ENCODE results near the gene TRAPPC8.

TRAPPC8 gene

DNA sequence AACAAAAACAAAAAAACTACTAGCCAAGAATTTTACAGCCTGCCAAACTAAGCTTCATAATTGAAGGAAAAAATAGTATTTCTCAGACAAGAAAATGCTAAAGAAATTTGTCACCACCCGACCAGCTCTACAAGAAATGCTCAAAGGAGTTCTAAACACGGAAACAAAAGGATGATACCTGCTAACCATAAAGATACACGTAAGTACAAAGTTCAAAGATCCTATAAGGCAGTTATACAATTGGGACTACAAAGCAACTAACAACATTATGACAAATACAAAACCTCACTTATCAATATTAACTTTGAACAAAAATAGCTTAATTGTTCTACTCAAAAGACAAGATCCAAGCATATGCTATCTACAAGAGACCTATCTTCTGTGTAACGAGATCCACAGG is 64.6 kb downstream of the TRAPPC8 start:
- no peak for DNase-seq (ENCODE audit: low read depth)
- TF ChIP-seq, protein P1, sequence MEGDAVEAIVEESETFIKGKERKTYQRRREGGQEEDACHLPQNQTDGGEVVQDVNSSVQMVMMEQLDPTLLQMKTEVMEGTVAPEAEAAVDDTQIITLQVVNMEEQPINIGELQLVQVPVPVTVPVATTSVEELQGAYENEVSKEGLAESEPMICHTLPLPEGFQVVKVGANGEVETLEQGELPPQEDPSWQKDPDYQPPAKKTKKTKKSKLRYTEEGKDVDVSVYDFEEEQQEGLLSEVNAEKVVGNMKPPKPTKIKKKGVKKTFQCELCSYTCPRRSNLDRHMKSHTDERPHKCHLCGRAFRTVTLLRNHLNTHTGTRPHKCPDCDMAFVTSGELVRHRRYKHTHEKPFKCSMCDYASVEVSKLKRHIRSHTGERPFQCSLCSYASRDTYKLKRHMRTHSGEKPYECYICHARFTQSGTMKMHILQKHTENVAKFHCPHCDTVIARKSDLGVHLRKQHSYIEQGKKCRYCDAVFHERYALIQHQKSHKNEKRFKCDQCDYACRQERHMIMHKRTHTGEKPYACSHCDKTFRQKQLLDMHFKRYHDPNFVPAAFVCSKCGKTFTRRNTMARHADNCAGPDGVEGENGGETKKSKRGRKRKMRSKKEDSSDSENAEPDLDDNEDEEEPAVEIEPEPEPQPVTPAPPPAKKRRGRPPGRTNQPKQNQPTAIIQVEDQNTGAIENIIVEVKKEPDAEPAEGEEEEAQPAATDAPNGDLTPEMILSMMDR (conservative IDR thresholded peaks at IDR 0.05; ENCODE audit: low read length): no peak

DNA sequence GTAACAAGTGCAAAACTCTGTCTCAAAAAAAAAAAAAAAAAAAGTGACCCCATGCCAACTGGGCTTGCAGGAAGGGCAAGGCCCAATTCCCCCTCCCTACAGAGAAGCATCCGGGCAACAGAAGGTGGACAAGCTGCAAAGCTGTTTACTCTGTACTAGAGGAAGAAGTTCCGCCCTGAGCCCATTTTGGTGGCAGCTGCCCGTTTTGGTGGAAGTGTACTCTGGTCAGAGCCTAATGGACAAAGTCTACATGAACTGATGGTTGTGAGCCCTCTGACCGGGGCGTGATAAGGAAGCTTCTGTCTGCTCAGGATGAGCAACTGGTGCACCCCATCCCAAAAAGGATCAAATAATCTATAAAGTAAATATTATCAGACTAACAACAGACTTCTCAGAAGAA is 65.0 kb downstream of the TRAPPC8 start:
- DNase-seq (ENCODE audit: low read depth): no peak
- no peak overlapping the region for H3K4me3 ChIP-seq (ENCODE audit: low read length)
- TF ChIP-seq, protein P1 (conservative IDR thresholded peaks at IDR 0.05; ENCODE audit: low read length): no peak

More for the DNA sequence above, 64.6 kb downstream of the TRAPPC8 start:
- no peak overlapping the region for H3K4me3 ChIP-seq (ENCODE audit: low read length)

DNA sequence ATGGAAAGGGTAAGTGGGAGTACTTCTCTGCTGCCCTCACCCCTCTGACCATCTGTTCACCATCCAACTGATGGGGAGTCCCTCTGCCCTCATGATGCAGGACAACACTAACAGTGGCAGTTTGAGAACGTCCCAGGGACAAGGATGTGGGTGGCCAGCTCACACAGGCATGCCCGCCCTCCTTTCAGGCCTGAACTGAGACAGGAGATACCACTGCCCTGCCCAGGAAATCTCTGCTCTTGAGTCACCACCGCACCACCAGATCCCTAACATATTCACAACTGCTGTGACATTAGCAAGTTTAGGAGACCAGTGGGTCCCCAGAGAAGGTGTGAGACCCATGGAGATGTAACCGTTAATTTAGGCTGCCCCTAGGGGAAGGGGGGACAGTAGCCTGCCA is 66.2 kb downstream of the TRAPPC8 start:
- DNase-seq (ENCODE audit: low read depth): no peak
- H3K4me3 ChIP-seq (ENCODE audit: low read length): no peak overlapping the region
- TF ChIP-seq, protein P1 (conservative IDR thresholded peaks at IDR 0.05; ENCODE audit: low read length): no peak

DNA sequence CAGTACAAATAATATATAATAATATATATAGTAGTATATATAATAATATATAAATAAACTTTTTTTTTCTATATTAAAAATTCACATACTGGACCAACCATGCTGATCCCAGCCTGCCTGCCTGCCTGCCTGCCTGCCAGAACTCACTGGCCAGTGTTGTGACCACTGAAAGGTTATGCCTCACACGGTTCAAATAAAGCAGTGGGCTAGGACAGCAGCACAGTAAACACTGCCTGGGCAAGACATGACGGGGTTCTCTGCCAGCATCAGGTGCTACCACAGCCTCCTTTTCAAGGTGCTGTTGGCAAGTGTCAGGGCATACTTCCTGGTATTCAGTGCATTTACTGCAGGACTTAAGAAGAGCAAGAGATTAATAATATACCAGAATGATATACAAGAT is 67.6 kb downstream of the TRAPPC8 start:
- no peak for DNase-seq (ENCODE audit: low read depth)
- TF ChIP-seq, protein P1 (conservative IDR thresholded peaks at IDR 0.05; ENCODE audit: low read length): no peak
- no peak overlapping the region for H3K4me3 ChIP-seq (ENCODE audit: low read length)

DNA sequence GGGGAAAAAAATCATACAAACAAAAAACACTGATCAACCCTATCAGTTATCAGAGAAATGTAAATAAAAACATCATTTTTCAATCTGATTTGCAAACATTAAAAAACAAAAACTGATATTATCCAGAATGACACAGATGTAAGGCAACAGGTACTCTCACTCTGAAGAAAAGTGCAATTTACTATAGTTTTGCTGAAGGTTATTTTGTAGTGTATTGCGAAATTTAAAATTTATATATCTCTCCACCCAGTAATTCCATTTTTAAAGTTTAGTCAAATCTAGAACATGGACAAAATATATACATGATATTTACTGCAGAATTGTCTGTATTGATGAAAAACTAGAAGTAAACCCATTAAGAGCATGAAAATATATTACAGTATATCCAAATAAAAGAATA is 79.8 kb downstream of the TRAPPC8 start:
- no peak for DNase-seq (ENCODE audit: low read depth)
- TF ChIP-seq, protein P1 (conservative IDR thresholded peaks at IDR 0.05; ENCODE audit: low read length): no peak
- no peak overlapping the region for H3K4me3 ChIP-seq (ENCODE audit: low read length)

DNA sequence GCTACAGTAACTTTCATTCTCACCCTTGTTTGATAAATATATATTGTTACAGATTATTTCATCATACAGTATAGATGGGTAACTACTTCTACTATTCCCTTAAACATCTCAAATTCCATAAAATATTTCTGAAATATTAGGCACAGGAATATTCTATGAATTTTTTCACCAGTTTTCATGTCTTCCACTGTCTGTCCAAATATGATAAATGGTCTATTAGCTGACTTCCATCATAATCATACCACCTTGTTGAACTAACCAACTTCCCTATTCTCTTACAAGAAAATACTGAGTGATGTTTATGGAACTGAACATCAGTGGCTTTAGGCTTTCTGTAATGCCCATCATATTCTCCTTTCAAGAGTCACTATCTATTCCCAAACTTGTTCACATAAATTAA is 82.4 kb downstream of the TRAPPC8 start:
- TF ChIP-seq, protein P1 (conservative IDR thresholded peaks at IDR 0.05; ENCODE audit: low read length): no peak
- DNase-seq (ENCODE audit: low read depth): no peak
- H3K4me3 ChIP-seq (ENCODE audit: low read length): no peak overlapping the region

DNA sequence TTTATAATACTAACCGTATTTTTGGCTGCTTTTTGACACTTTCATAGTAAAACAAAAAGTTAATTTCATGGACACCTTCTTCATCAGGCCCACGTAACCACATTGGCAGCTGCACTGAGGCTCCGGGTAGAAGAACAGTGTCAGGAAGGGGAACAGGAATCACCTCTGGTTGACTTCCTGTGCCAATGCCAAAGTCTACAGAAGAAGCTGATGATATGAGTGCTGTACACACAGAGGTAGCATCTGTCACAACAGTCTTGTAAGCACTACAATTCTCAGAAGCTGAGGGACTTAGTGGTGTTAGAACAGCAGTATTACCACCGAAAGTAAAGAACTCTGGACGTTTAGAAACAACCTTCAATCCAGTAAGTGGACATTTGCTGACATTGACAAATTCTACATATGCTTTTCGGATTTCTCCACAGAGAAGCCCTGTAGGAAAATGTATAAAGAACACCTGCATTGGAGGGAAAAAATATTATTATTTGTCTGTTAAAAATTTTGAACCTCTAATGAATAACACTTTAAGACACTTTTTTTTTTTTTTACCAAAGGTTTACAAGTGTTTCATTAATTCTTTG is 85.3 kb downstream of the TRAPPC8 start:
- DNase-seq (ENCODE audit: low read depth): no peak
- TF ChIP-seq, protein P1 (conservative IDR thresholded peaks at IDR 0.05; ENCODE audit: low read length): no peak
- no peak overlapping the region for H3K4me3 ChIP-seq (ENCODE audit: low read length)

All from AG10803 (cell line).